Caki2 (cell line): ENCODE measurements around the gene ZNF593OS. TPM values are rescaled to one million over a fixed set of nuclear protein-coding genes. Genes with fewer than 3 reads are reported as not detected.

ENCODE experiments used
- total RNA-seq: library from RNA; depleted of rRNA; stranded (reverse); fragments of >200 nt; shearing (Covaris generic); gene quantifications from 2 replicates; pipeline ENCODE4 v1.2.3, GENCODE V29; 2014; ENCODE audit warnings: low replicate concordance; rRNA removed

Gene ZNF593OS
- total RNA-seq, 1 experiment from 2014 or later = not detected

Other genes starting within 250 kb of the ZNF593OS start
- gene PAFAH2, start 173.8 kb downstream of the ZNF593OS start, total RNA-seq = 11.8 and 16.6 TPM in 2 replicates
- not detected in 2 replicates for gene EXTL1, start 150.1 kb downstream of the ZNF593OS start, total RNA-seq
- gene SLC30A2, start 125.7 kb downstream of the ZNF593OS start, total RNA-seq = not detected in 2 replicates
- gene TRIM63, start 104.2 kb downstream of the ZNF593OS start, total RNA-seq = not detected in 2 replicates
- 5.7 and 8.4 TPM in 2 replicates for gene PDIK1L, start 60.0 kb downstream of the ZNF593OS start, total RNA-seq
- gene FAM110D, start 12.8 kb downstream of the ZNF593OS start, total RNA-seq = 0.14 TPM in 1 of 2 replicates, not detected in the other
- gene C1orf232, start 2.9 kb downstream of the ZNF593OS start, total RNA-seq = not detected in 2 replicates
- gene ZNF593, start 1.9 kb downstream of the ZNF593OS start, total RNA-seq = 49.8 and 92.3 TPM in 2 replicates
- gene CNKSR1, start 5.7 kb upstream of the ZNF593OS start, total RNA-seq = not detected in 2 replicates
- not detected in 2 replicates for gene CATSPER4, start 18.8 kb upstream of the ZNF593OS start, total RNA-seq
- 16.7 and 20.8 TPM in 2 replicates for gene CEP85, start 62.4 kb upstream of the ZNF593OS start, total RNA-seq
- 7.4 and 12.5 TPM in 2 replicates for gene SH3BGRL3, start 108.3 kb upstream of the ZNF593OS start, total RNA-seq
- 4.2 and 12.1 TPM in 2 replicates for gene UBXN11, start 134.8 kb upstream of the ZNF593OS start, total RNA-seq
- gene CD52, start 146.1 kb upstream of the ZNF593OS start, total RNA-seq = not detected in 2 replicates
- gene CRYBG2, start 182.3 kb upstream of the ZNF593OS start, total RNA-seq = 13.2 TPM in 1 of 2 replicates, not detected in the other
- not detected in 2 replicates for gene ZNF683, start 200.9 kb upstream of the ZNF593OS start, total RNA-seq
- gene LIN28A, start 239.0 kb upstream of the ZNF593OS start, total RNA-seq = not detected in 2 replicates